K562 (cell line): ENCODE results near the gene AMBP. TPM values are rescaled to one million over a fixed set of nuclear protein-coding genes. Genes with fewer than 3 reads are reported as not detected.

ENCODE experiments used
- ATAC-seq: fragments of 200-7000 bp; cut with Tn5 transposase; 3 replicates; pipeline ENCODE4 v1.9.1; 2020; ENCODE audit warnings: moderate library complexity
- BruUV-seq: library from RNA; stranded (reverse); fragments of 400-500 nt; replicated peaks from 2 replicates; lab custom pipeline; 2021; lab: Mats Ljungman, UMichigan
- CTCF ChIA-PET: fragments of 300-600 bp; formaldehyde crosslinking; extraction: SDS; loops from one replicate; lab custom pipeline; 2021; ENCODE audit warnings: low intra/inter-chr PET ratio; lab: Yijun Ruan, JAX
- POLR2A ChIA-PET: fragments of 300-600, 350-650 bp; sonication (Branson Sonifier 250); formaldehyde crosslinking; extraction: SDS; loops from one replicate; lab custom pipeline; 2021; ENCODE audit warnings: antibody characterized with exemption, inconsistent platforms; lab: Yijun Ruan, JAX
- DNase-seq, 4 experiments: peaks; one replicate each; pipeline versions ENCODE4 v3.0.0 to v3.0.0-alpha.2; 2011 to 2018; ENCODE audit warnings: low spot score in 3 of 4, mixed read lengths in 3 of 4; ENCODE audit errors: extremely low read depth in 1 of 4
- FAIRE-seq: peaks from 2 replicates; lab custom pipeline; 2011; peaks lifted over from hg19 to GRCh38; lab: Jason Lieb, UNC
- H2AFZ ChIP-seq: 2 replicates; pipeline ENCODE4 v1.6.0; 2011; ENCODE audit warnings: low read depth, low read length, control low read depth, inconsistent platforms
- H3K27ac ChIP-seq: fragments of 200-600 bp; 3 replicates; pipeline ENCODE4 v1.8.0; 2011; ENCODE audit warnings: low read depth, mild to moderate bottlenecking, control low read depth, inconsistent platforms, low read length, moderate library complexity, mixed read lengths; ENCODE audit errors: extremely low read depth
- H3K27me3 ChIP-seq, 2 experiments: fragments of 300-600 bp in 1 of 2; 2 replicates in 1 of 2; 3 replicates in 1 of 2; pipeline versions ENCODE4 v1.6.0 to v1.8.0; 2011; ENCODE audit warnings: inconsistent platforms in 2 of 2, low read length in 2 of 2, mild to moderate bottlenecking in 1 of 2, mixed read lengths in 1 of 2, moderate library complexity in 1 of 2; ENCODE audit not compliant: control insufficient read depth in 2 of 2, insufficient read depth in 2 of 2
- H3K36me3 ChIP-seq: fragments of 300-600 bp; 3 replicates; pipeline ENCODE4 v1.8.0; 2011; ENCODE audit warnings: mild to moderate bottlenecking, low read length, inconsistent platforms; ENCODE audit not compliant: control insufficient read depth, insufficient read depth
- H3K4me1 ChIP-seq, 2 experiments: fragments of 200-600 bp in 1 of 2; replicated peaks in 1 of 2; 2 replicates in 1 of 2; 3 replicates in 1 of 2; pipeline versions ENCODE4 v1.5.1 to v1.8.0; 2011; ENCODE audit warnings: inconsistent platforms in 2 of 2, low read length in 2 of 2, mild to moderate bottlenecking in 1 of 2, mixed read lengths in 1 of 2, moderate library complexity in 1 of 2; ENCODE audit not compliant: control insufficient read depth in 2 of 2, insufficient read depth in 2 of 2
- H3K4me2 ChIP-seq: 2 replicates; pipeline ENCODE4 v1.6.1; 2011; ENCODE audit warnings: low read length, control low read depth, inconsistent platforms, mixed read lengths; ENCODE audit not compliant: insufficient read depth
- H3K4me3 ChIP-seq: fragments of 200-600 bp; sonication (generic), shearing (Covaris generic); 2 replicates; pipeline ENCODE4 v1.5.1; 2016; ENCODE audit warnings: control low read depth, inconsistent platforms
- H3K79me2 ChIP-seq: fragments of 200-600 bp; 3 replicates; pipeline ENCODE4 v1.8.0; 2011; ENCODE audit warnings: low read length, inconsistent platforms; ENCODE audit not compliant: control insufficient read depth, insufficient read depth
- H3K9ac ChIP-seq, 2 experiments: 2 replicates each; pipeline versions ENCODE4 v1.6.0 to v1.6.1; 2011; ENCODE audit warnings: low read depth in 2 of 2, low read length in 2 of 2, control low read depth in 1 of 2, inconsistent platforms in 1 of 2, mild to moderate bottlenecking in 1 of 2, mixed read lengths in 1 of 2; ENCODE audit not compliant: insufficient read depth in 1 of 2
- H3K9me1 ChIP-seq: one replicate; pipeline ENCODE4 v1.6.0; 2011; ENCODE audit warnings: inconsistent platforms, mild to moderate bottlenecking, low read length, moderate library complexity; ENCODE audit not compliant: control insufficient read depth, insufficient read depth
- H3K9me3 ChIP-seq: replicated peaks from 2 replicates; pipeline ENCODE4 v1.5.1; 2011; ENCODE audit warnings: low read depth, low read length, inconsistent platforms; ENCODE audit not compliant: control insufficient read depth, insufficient read depth
- H4K20me1 ChIP-seq: replicated peaks from 2 replicates; pipeline ENCODE4 v1.6.1; 2011; ENCODE audit warnings: low read length, inconsistent platforms, mixed read lengths; ENCODE audit not compliant: control insufficient read depth, insufficient read depth
- CREBBP ChIP-seq: IDR thresholded peaks from one replicate; pipeline ENCODE4 v1.6.1; 2012; ENCODE audit warnings: low read depth, mild to moderate bottlenecking, control low read depth, inconsistent platforms, low read length
- E4F1 ChIP-seq: fragments of 250-450 bp; sonication (Bioruptor Pico); IDR thresholded peaks from 2 replicates; pipeline ENCODE4 v1.5.0; 2021; ENCODE audit warnings: mild to moderate bottlenecking, borderline replicate concordance
- HDAC8 ChIP-seq: fragments of 450-650 bp; IDR thresholded peaks from 2 replicates; pipeline ENCODE4 v1.6.1; 2016; ENCODE audit warnings: mild to moderate bottlenecking, missing genetic modification characterization, moderate library complexity, missing compliant biosample characterization
- ILF3 ChIP-seq: fragments of 450-650 bp; IDR thresholded peaks from 2 replicates; pipeline ENCODE4 v1.6.1; 2018; ENCODE audit warnings: antibody characterized with exemption, mild to moderate bottlenecking, moderate library complexity, borderline replicate concordance
- MCM3 ChIP-seq: fragments of 450-650 bp; IDR thresholded peaks from 2 replicates; pipeline ENCODE4 v1.6.1; 2016
- PPARD ChIP-seq: fragments of 250-450 bp; sonication (Bioruptor Pico); IDR thresholded peaks from 2 replicates; pipeline ENCODE4 v1.8.0; 2022; ENCODE audit warnings: inconsistent platforms, mild to moderate bottlenecking, moderate library complexity
- RBM39 ChIP-seq: fragments of 200-400 bp; formaldehyde crosslinking; optimal IDR thresholded peaks from 2 replicates; pipeline ENCODE3; 2018; ENCODE audit warnings: low read depth, low read length
- SAP30 ChIP-seq: fragments of 200-600 bp; sonication (generic); IDR thresholded peaks from 2 replicates; pipeline ENCODE4 v1.6.1; 2012; ENCODE audit warnings: borderline replicate concordance, low read depth, mild to moderate bottlenecking, moderate library complexity, low read length, control low read depth, inconsistent platforms; ENCODE audit not compliant: insufficient read depth, poor library complexity, severe bottlenecking
- SPI1 ChIP-seq: IDR thresholded peaks from 2 replicates; pipeline ENCODE4 v1.6.1; 2011; ENCODE audit warnings: low read depth, low read length, control low read depth, borderline replicate concordance
- ZNF217 ChIP-seq: sonication (generic); formaldehyde crosslinking; IDR thresholded peaks from 2 replicates; pipeline ENCODE4 v1.8.0; 2022; ENCODE audit warnings: mild to moderate bottlenecking, missing genetic modification reagents
- ZNF830 ChIP-seq: fragments of 250-450 bp; sonication (Bioruptor Pico); IDR thresholded peaks from 2 replicates; pipeline ENCODE4 v1.5.0; 2021; ENCODE audit warnings: mild to moderate bottlenecking
- WGBS: fragments of 100-300 bp; shearing (Covaris generic); methylation state at CpG from one replicate; pipeline ENCODE4 v1.1.6; 2016; ENCODE audit warnings: low coverage, mixed read lengths; ENCODE audit not compliant: insufficient coverage; ENCODE audit errors: missing lambda C conversion rate; 5-methylcytosine and 5-hydroxymethylcytosine counted together
- in situ Hi-C: fragments of 300-500 bp; cut with MboI; formaldehyde crosslinking; loops from 4 replicates; pipeline ENCODE4 v1.15.0; 2018; ENCODE audit warnings: inconsistent platforms, mixed read lengths
- intact Hi-C: fragments of 100-400 bp; cut with micrococcal nuclease; formaldehyde crosslinking; loops from 2 replicates; pipeline ENCODE4 v1.14.2; 2022
- polyA plus RNA-seq, 8 experiments: library from polyadenylated mRNA; depleted of rRNA in 4 of 8; stranded (reverse) in 5 of 8; unstranded in 3 of 8; fragments of >200 nt; fragmentation: Nextera tagmentation in 2 of 8; fragmentation: Illumina TruSeq in 1 of 8; extraction: Ambion mirVana in 2 of 8; extraction: Trizol in 1 of 8; gene quantifications; 2 replicates each; pipeline versions ENCODE4 v1.2.1 to v1.2.3, GENCODE V29; 2011 to 2014; ENCODE audit warnings: inconsistent platforms in 1 of 8, missing spikeins in 1 of 8
- total RNA-seq, 7 experiments: library from RNA; depleted of rRNA in 6 of 7; stranded (reverse); fragments of >200 nt in 6 of 7; fragmentation: Illumina TruSeq in 2 of 7; extraction: Trizol in 2 of 7; gene quantifications; 2 replicates each; pipeline versions ENCODE4 v1.2.1 to v1.2.3, GENCODE V29; 2011 to 2021; ENCODE audit warnings: low replicate concordance in 1 of 7
- TF ChIP-seq, protein P1 (sequence below): fragments of 250-450 bp; sonication (Bioruptor Pico); IDR thresholded peaks from 2 replicates; pipeline ENCODE4 v1.8.0; 2022; ENCODE audit warnings: moderate library complexity, mild to moderate bottlenecking, inconsistent platforms

AMBP gene
- total and polyA plus RNA-seq, 9 of the 15 experiments (the other 6 are each of a cell fraction or from before 2014, with no cell fraction given), result 1.3 TPM; not detected in 8

DNA sequence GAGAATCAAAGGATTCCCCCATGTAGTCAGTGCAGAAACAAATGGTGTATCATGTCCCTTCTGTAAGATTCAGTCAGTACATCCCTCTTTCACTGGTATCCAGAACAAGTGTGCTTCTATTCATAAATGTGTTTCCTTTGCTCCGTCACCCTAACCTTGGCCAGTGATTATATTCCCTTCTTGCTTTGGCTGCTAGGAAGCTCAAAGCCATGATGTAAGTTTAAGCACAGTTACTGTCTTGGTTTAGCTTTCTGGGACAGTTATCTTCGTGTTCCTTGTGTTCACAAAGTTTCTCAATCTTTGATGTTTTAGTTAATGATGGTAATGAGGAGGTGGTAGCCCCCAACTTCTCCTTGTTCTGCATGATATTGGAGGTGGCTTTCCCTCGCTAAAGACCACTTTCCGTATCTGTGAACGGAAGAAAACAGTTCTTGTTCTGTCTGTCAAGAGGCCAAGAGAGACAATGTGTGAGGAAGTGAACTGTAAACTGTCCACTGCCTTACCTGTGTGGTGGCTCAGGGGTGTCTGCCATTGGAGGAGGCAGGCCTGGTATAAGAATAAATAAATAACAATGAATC lies 2.2 kb upstream of the AMBP start:
- FAIRE-seq (no peak), DNase-seq (no peak), ATAC-seq (no peak)
- no peak overlapping the region for H2AFZ ChIP-seq
- H4K20me1 ChIP-seq, result no peaks in the 10 kb centered on the region
- in situ Hi-C loops (loop anchor here (10.0 kb wide), 1 partner anchor 205 kb away; no protein-coding TSS in a partner anchor), intact Hi-C loops (no loop called here)
- TF ChIP-seq MCM3, result no peak
- no peak for TF ChIP-seq SAP30
- TF ChIP-seq ZNF217 (CRISPR knock-in tag), result no peak
- TF ChIP-seq ILF3, result no peak
- H3K4me2 ChIP-seq, result no peak overlapping the region
- CTCF ChIA-PET, result no interaction called here
- WGBS, result 0% methylated on average over 5 of the region's 5 CpGs
- H3K79me2 ChIP-seq, result no peaks in the 10 kb centered on the region
- peaks cover 5 to 6% of the 10 kb centered on the region in 2 experiments; a peak in 4 of 5 replicates for H3K4me1 ChIP-seq
- no peaks in the 10 kb centered on the region for H3K9me1 ChIP-seq
- no peak overlapping the region for H3K4me3 ChIP-seq
- H3K36me3 ChIP-seq, result no peaks in the 10 kb centered on the region
- no TSS peak for BruUV-seq
- POLR2A ChIA-PET, result no interaction called here
- no peak overlapping the region for H3K9ac ChIP-seq
- no peak overlapping the region for H3K27ac ChIP-seq
- no peaks in the 10 kb centered on the region for H3K9me3 ChIP-seq
- H3K27me3 ChIP-seq, result peaks cover 4 to 43% of the 10 kb centered on the region in 2 experiments; a peak in 4 of 5 replicates

DNA sequence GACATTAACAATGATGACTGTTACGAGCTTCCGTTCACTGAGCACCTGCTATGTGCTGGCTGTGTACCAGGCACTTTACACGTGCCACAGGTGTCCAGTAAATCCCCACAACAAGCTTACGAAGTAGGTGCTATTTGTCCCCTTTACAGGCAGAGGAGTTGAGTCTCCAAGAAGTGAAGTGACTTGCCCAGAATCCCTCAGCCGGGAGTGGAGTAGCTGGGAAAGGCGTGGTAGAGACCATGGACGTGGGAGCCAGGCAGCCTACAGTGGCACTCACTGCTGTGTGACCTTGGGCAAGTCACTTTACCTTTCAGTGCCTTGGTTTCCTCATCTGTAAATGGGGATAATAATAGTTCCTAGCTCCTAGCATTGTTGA lies 669 bp upstream of the AMBP start:
- in situ Hi-C loops, result no loop called here
- Histone ChIP-seq H3K27ac (no peak overlapping the region), H3K9ac (no peak overlapping the region), H3K36me3 (no peaks in the 10 kb centered on the region), H3K4me1 (peaks cover 5 to 6% of the 10 kb centered on the region in 2 experiments; a peak in 4 of 5 replicates), H3K79me2 (no peaks in the 10 kb centered on the region), H2AFZ (no peak overlapping the region), H3K27me3 (peaks cover 4 to 29% of the 10 kb centered on the region in 2 experiments; a peak in 3 of 5 replicates), H4K20me1 (no peaks in the 10 kb centered on the region), H3K4me3 (no peak overlapping the region), H3K9me1 (no peaks in the 10 kb centered on the region), H3K4me2 (no peak overlapping the region), H3K9me3 (no peaks in the 10 kb centered on the region)
- POLR2A ChIA-PET, result interaction anchor here (0.6 kb wide), 1 partner anchor 169 kb away, joined by 3 read pairs; no protein-coding TSS in a partner anchor
- no peak for FAIRE-seq
- CTCF ChIA-PET, result no interaction called here
- intact Hi-C loops, result loop anchor here (5.0 kb wide), 1 partner anchor 341 kb away; no protein-coding TSS in a partner anchor
- no peak for ATAC-seq
- 18% methylated on average over 6 of the region's 7 CpGs for WGBS
- no TSS peak for BruUV-seq
- DNase-seq, result no peak
- TF ChIP-seq SPI1 (no peak), ZNF830 (CRISPR knock-in tag) (no peak), E4F1 (CRISPR knock-in tag) (no peak), CREBBP (no peak), RBM39 (no peak), HDAC8 (tag) (no peak), PPARD (CRISPR knock-in tag) (no peak)
- TF ChIP-seq, protein P1, sequence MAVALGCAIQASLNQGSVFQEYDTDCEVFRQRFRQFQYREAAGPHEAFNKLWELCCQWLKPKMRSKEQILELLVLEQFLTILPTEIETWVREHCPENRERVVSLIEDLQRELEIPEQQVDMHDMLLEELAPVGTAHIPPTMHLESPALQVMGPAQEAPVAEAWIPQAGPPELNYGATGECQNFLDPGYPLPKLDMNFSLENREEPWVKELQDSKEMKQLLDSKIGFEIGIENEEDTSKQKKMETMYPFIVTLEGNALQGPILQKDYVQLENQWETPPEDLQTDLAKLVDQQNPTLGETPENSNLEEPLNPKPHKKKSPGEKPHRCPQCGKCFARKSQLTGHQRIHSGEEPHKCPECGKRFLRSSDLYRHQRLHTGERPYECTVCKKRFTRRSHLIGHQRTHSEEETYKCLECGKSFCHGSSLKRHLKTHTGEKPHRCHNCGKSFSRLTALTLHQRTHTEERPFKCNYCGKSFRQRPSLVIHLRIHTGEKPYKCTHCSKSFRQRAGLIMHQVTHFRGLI (CRISPR knock-in tag), result no peak
